CD4-positive, alpha-beta T cell treated with Interleukin-1 beta for 1 hour (primary cell): ENCODE results near the gene HMG20A.

Experiments used
- DNase-seq, 2 donors: peaks; one replicate each; pipeline ENCODE4 v3.0.0-alpha.2; 2020 to 2022

Gene HMG20A

GRCh38 chr15:77502379-77503095, 81.8 kb downstream of the HMG20A start:
- no peak for DNase-seq

- no peak for DNase-seq
Observed at GRCh38 chr15:77503240-77503639, 82.6 kb downstream of the HMG20A start.

DNA sequence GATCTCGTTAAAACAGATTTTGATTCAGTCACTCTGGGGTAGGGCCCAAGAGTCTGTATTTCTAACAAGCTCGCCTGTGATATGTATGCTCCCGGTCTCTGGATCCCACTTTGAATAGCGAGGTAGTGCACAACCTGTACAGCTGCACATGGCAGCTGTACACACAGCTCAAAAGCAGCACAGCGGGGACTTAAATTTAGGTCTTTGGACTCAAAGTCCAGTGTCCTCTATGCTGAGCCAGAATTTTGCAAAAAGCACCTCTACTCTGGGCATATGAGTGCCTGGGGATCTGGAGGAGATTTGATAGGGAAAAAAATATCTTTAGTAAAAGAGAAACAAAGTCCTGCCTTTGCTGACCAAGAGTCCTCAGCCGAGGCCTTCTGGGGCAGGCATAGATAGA, 83.1 kb downstream of the HMG20A start:
- DNase-seq = no peak

GRCh38 chr15:77504306-77504705, 83.6 kb downstream of the HMG20A start:
- DNase-seq = no peak

DNA sequence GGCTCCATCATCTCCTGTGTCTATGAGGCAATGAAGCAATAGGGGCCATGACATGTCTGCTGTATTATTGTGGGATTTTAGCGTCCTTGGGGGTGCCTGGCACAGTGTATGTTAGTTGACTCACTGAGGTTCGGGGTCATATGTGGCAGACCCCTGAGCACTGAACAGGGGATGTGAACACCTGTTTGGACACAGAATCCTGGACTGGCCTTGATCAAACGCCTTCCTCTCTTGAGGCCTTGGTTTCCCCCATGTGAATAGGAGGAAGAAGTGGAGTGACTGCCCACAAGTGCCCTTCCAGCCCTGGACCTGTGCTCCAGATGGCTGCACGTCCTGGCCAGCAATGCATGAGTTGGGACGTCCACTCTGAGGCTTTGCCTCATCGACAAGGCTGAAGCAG, 84.2 kb downstream of the HMG20A start:
- DNase-seq = no peak

GRCh38 chr15:77505556-77505955, 84.9 kb downstream of the HMG20A start:
- no peak for DNase-seq

- no peak for DNase-seq
Observed at GRCh38 chr15:77506311-77507142, 85.8 kb downstream of the HMG20A start.

DNA sequence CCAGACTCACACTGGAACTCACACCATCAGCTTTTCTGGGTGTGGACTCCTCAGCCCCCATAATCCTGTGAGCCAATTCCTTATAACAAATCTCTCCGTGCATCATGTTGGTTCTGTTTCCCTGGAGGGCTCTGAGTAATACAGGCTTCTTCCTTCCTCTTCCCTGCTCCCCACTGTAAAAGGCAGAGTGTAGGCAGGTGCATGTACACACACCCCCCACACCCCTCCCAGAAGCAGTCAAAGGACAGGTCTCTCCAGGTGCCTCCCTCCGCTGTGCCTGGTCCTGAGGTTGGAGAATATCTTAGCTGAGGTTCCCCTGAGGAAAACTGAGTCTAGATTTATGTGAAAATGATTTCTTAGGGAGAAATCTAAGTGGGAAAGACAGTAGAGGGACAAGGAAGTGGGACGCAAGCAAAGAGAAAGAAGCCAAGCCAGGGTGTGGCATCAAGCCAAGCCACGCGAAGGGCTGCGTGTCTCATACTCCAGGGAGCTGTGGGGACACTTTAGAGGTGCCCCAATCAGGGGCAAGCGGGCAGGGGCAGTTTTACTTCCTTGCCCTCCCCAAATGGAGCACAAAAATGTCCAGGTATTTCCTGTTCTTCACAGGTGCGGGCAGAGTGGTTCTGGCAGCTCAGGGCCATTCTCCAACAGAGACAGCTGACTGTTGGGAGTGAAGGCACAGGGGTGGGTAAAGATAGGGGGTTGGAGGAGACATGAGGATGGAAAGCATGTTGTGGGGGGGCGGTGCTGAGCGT, 86.6 kb downstream of the HMG20A start:
- DNase-seq = no peak

- no peak for DNase-seq
Observed at GRCh38 chr15:77507911-77508310, 87.2 kb downstream of the HMG20A start.

DNA sequence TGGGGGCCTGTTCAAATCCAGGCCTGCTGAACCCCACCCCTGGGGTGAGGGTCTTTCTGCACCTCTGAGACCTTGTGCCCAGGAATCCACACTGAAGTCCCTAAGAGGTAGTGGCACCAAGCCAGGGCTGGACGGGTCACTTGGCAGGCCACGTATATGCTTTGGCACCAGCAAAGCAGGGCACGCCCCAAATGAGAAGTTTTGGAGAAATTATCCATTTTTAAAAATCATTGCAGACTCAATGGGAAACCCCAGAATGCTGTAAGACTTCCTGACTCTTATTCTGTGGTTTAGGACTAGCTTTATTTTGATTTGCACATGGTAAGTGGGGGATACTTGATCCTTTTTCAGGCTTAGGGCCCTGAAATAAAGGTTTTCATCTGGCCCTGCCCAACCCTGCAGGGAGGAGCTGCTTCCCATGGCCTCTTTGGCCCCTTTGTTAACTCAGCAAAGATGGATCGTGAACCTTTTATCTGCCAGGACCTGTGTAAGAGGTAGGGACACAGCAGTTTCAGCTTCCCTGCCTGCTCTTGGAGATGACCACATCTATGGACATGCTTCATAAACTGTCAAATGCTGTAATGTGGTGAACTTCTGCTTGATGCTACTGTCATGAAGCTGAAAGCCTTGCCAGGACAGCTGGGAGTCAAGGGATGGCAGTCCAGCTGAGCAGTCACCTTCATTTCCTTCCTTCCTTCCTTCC, 88.0 kb downstream of the HMG20A start:
- no peak for DNase-seq

- DNase-seq = no peak
Observed at GRCh38 chr15:77510066-77511057, 89.7 kb downstream of the HMG20A start.

- DNase-seq = no peak
Observed at GRCh38 chr15:77511869-77512268, 91.2 kb downstream of the HMG20A start.

DNA sequence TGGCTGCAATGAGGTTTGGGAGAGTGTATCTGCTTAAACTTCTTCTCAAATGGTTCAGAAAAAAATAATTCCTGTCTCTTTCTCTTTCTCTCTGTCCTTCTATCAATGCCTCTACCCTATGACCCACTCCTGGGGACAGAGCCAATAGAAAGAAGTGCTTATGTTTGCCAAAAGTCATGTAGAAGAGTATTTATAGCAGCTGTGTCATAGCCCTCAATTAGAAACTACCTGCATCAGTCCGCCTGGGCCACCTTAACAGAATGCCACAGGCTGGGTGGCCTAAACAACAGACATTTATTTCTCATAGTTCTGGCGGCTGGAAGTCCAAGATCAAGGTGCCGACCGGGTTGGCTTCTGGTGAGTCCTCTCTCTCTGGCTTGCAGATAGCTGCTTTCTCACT, 92.5 kb downstream of the HMG20A start:
- no peak for DNase-seq

DNA sequence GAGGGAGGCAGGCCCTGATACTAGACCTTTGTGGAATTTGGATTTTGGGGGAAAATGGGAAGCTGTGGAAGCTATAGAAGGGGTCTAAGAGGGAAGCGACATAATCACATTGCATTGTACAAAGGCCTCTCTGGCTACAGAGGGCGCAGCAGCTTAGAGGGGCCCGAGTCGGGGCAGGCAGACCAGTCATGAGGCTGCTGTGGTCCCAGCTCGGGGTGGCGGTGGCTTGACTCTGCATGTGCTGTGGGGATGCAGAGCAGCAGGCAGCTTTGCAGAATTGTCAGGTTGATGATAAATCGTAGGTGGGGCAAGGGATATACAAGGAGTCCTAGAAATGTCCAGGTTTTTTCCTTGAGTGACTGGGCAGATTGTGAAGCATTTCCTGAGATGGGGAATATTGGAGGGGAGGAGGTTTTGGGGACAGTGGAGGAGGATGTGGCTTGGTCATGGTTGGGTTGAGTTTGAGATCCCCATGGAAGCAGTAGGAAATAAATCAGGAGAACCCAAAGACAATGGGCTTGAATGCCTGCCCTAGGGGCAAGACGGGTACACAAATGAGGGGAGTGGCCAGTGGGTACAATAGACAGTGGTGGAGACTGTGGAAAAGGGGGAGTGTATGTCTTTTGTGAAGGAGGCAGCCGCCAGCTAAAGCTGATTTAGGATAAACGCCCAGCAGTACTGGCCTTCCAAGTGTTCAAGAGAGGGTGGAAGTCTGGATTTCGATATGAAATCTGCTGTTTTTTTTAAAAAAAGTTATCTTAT, 94.1 kb downstream of the HMG20A start:
- no peak for DNase-seq

- DNase-seq = no peak
Observed at GRCh38 chr15:77515613-77516012, 94.9 kb downstream of the HMG20A start.

DNA sequence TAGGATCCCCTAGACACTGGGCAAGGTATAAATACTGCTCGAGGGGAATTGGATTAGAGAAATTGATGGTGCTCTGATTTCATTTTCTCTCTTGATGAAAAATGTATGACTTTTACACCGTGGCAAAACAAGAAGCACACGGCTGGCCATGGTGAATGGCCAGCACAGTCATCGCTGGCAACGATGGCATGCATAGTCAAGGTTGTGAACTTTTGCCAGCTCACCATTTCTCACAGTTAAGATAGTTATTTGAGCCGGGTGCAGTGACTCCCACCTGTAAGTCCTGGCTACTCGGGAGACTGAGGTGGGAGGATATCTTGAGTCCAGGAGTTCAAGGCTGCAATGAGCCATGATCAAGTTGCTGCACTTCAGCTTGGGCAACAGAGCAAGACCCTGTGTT, 95.4 kb downstream of the HMG20A start:
- no peak for DNase-seq

GRCh38 chr15:77516786-77517185, 96.1 kb downstream of the HMG20A start:
- no peak for DNase-seq

DNA sequence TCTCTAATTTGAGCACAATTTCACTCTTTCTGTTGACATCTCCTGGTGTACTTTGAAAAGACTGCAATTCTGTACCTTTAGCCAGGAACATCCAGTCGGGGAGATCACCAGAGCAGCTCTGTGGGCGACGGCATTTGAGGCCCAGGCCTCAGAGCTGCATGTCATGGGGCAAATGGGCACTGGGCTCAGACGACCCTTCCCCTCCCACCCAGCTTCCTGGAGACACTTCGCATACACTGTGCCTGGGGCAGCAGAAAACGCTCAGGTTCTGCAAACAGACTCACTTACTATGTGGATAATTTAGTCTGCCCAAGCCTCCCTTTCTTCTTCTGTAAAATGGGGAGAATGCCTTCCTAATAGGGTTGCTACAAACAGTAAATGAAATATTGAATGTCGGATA, 96.9 kb downstream of the HMG20A start:
- no peak for DNase-seq

DNA sequence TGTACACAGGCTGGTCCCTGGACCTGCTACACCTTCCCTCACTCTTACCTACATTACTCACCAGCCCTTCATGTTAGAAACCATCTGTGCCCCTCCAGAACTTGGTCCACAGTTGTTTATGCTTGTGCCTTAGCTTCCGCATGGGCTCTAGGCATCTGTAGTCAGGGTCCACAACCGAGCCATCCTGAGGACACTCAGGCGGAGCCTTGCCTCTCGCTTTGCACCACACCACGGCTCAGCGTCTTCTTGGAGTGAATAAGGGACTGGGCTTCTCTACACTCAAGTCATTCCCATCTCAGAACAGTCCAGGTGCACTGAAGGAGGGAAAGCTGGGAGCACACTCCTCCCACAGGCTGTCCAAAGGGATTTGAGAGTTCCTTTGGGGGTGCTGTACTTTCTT, 97.8 kb downstream of the HMG20A start:
- DNase-seq = no peak

DNA sequence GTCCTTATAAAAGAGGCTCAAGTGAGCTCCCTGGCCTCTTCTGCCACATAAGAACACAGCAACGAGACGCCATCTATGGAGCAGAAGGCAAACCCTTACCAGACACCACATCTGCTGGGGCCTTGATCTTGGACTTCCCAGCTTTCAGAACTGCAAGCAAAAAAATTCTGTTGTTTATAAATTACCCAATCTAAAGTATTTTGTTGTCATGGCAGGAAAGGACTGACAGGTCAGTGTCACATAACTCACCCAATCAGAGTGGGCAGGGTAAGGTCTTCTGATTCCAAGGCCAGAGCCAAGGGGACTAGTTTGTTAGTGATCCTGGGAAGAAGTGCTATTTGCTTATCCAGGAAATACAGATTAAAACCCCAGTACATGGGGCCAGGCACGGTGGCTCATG, 98.9 kb downstream of the HMG20A start:
- no peak for DNase-seq

DNA sequence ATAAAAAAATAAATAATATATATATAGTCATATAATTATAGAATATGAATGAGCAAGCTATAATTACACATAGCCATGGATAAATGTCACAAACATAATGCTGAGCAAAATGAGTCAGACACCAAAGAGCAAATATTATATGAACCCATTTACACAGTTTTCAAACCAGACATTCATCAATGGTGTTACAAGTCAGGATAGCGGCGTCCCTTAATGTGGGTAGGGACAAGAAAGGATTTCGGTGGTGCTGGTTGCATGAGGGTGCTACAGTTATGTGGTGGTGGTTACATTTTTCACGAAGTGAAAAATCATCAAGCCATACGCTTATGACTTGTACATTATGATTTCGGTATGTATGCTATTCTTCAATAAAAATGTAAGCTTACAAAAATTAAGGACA, 100.5 kb downstream of the HMG20A start:
- DNase-seq = no peak
